HG03280 (cell line): ENCODE measurements around the gene DAZL.

Experiments
- ATAC-seq: cut with Tn5 transposase; IDR thresholded peaks from one replicate; pipeline ENCODE4 v1.9.1; 2021; ENCODE audit warnings: mild to moderate bottlenecking, moderate library complexity; ENCODE audit not compliant: unreplicated experiment

Gene DAZL

GRCh38 chr3:16546186-16547010, 58.8 kb downstream of the DAZL start:
- no peak for ATAC-seq

- ATAC-seq = no peak
These were observed 59.6 kb downstream of the DAZL start for GRCh38 chr3:16545413-16546185.

- no peak for ATAC-seq
These were observed 61.9 kb downstream of the DAZL start for GRCh38 chr3:16543242-16543864.

GRCh38 chr3:16538507-16538906, 66.7 kb downstream of the DAZL start:
- no peak for ATAC-seq

GRCh38 chr3:16536996-16537395, 68.2 kb downstream of the DAZL start:
- no peak for ATAC-seq
